Caco-2 (cell line): Measurements from ENCODE around the gene SPACA7. TPM values are rescaled to one million over a fixed set of nuclear protein-coding genes. Genes with fewer than 3 reads are reported as not detected.

Source experiments
- BruUV-seq: library from RNA; stranded (reverse); fragments of 400-500 nt; replicated peaks from 2 replicates; lab custom pipeline; 2021; lab: Mats Ljungman, UMichigan
- CTCF ChIA-PET: fragments of 300-600 bp; sonication (Branson Sonifier 250); formaldehyde crosslinking; loops from one replicate; lab custom pipeline; 2022; ENCODE audit warnings: antibody characterized with exemption; lab: Charles Lee
- POLR2A ChIA-PET: fragments of 300-600 bp; sonication (Branson Sonifier 250); formaldehyde crosslinking; loops from one replicate; lab custom pipeline; 2022; ENCODE audit warnings: antibody characterized with exemption; lab: Charles Lee
- DNase-seq, 2 experiments: peaks; one replicate each; pipeline versions ENCODE4 v3.0.0 to v3.0.0-alpha.2; 2020 to 2022
- H3K27me3 ChIP-seq: replicated peaks from 2 replicates; pipeline ENCODE4 v1.6.0; 2011; ENCODE audit warnings: low read length; ENCODE audit not compliant: control insufficient read depth, insufficient read depth
- H3K36me3 ChIP-seq: 2 replicates; pipeline ENCODE4 v1.5.1; 2011; ENCODE audit warnings: low read length; ENCODE audit not compliant: control insufficient read depth, insufficient read depth
- H3K4me1 ChIP-seq: fragments of 250-450 bp; sonication (Bioruptor Pico); 2 replicates; pipeline ENCODE4 v1.5.1; 2020; ENCODE audit warnings: mild to moderate bottlenecking
- H3K4me3 ChIP-seq: 2 replicates; pipeline ENCODE4 v1.5.1; 2011; ENCODE audit warnings: low read depth, mild to moderate bottlenecking, control low read depth, low read length
- H3K9me3 ChIP-seq: fragments of 250-450 bp; sonication (Bioruptor Pico); 2 replicates; pipeline ENCODE4 v1.5.1; 2020; ENCODE audit warnings: mild to moderate bottlenecking, moderate library complexity
- H3K27ac Mint-ChIP-seq: one replicate; pipeline ENCODE4 v1.8.0; 2022; ENCODE audit warnings: mixed read lengths; ENCODE audit not compliant: unreplicated experiment
- H3K27me3 Mint-ChIP-seq: one replicate; pipeline ENCODE4 v1.8.0; 2022; ENCODE audit warnings: mixed read lengths; ENCODE audit not compliant: insufficient read depth, unreplicated experiment
- H3K36me3 Mint-ChIP-seq: one replicate; pipeline ENCODE4 v1.8.0; 2022; ENCODE audit warnings: mild to moderate bottlenecking, mixed read lengths; ENCODE audit not compliant: insufficient read depth, unreplicated experiment
- H3K4me1 Mint-ChIP-seq: one replicate; pipeline ENCODE4 v1.8.0; 2022; ENCODE audit warnings: low read depth, mixed read lengths; ENCODE audit not compliant: unreplicated experiment
- H3K4me3 Mint-ChIP-seq: one replicate; pipeline ENCODE4 v1.8.0; 2022; ENCODE audit warnings: mild to moderate bottlenecking, moderate library complexity, mixed read lengths; ENCODE audit not compliant: unreplicated experiment
- H3K9me3 Mint-ChIP-seq: one replicate; pipeline ENCODE4 v1.8.0; 2022; ENCODE audit warnings: mixed read lengths; ENCODE audit not compliant: unreplicated experiment
- intact Hi-C: fragments of 100-400 bp; cut with micrococcal nuclease; formaldehyde crosslinking; loops from one replicate; pipeline ENCODE4 v1.10.0; 2022; ENCODE audit not compliant: unreplicated experiment
- total RNA-seq: library from RNA; stranded (reverse); gene quantifications from 2 replicates; pipeline ENCODE4 v1.2.3, GENCODE V29; 2022
- TF ChIP-seq, protein P1 (sequence below), 2 experiments: fragments of 200-600 bp in 1 of 2; IDR thresholded peaks; 1 replicate in 1 of 2; 2 replicates in 1 of 2; pipeline versions ENCODE4 v1.5.1 to v1.8.0; 2011 to 2022; ENCODE audit warnings: antibody characterized with exemption in 1 of 2, control low read depth in 1 of 2, inconsistent platforms in 1 of 2, low read depth in 1 of 2, low read length in 1 of 2, mild to moderate bottlenecking in 1 of 2, moderate library complexity in 1 of 2; ENCODE audit not compliant: insufficient read depth in 1 of 2, severe bottlenecking in 1 of 2, unreplicated experiment in 1 of 2

Gene SPACA7
- total RNA-seq, 1 experiment from 2014 or later: not detected

DNA sequence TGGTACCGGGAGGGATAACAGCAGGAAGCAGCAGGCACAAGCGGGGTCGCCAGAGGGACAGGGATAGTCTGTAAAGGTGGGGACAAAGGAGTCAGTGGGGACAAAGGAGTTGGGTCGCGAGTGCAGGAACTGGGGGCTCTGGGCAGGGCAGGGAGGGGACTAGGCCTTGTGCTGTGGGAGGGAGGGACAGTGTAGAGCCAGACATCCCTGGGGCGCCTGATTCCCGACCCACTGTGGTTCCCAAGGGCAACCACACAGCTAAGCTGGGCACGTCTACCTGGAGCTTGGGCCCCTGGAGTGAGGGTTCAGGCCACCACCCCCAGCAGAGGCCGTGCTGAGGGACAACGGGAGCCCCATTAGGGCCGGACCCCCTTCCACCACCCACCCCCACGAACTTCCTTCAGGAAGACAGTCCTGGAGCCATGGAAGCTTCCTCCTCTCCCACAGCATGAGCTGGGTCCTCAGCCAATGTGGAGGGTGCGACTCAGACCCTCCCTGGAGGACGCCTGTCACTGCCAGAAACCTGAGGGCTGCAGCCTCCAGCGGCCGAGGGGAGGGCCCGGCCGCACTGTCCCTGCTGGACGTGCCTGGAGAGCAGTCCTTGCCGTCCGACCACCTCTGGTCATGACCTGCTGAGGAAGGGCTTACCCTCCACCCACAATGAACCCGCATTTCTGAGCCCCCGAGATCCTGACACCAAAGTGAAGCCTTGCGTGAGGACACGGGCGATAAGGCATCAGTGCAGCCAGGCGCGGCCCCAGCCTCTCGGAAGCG is 77.9 kb downstream of the SPACA7 start:
- Mint-ChIP-seq H3K36me3 (no peaks in the 10 kb centered on the region), H3K27me3 (peaks cover 20% of the 10 kb centered on the region)

GRCh38 chr13:112454648-112455334 is 78.6 kb downstream of the SPACA7 start:
- Histone ChIP-seq H3K36me3 (no peaks in the 10 kb centered on the region), H3K4me1 (no peaks in the 10 kb centered on the region; the same call in 1 of the 2 replicates), H3K27me3 (no peaks in the 10 kb centered on the region; the same call in 1 of the 2 replicates), H3K4me3 (no peak overlapping the region), H3K9me3 (no peaks in the 10 kb centered on the region)
- Mint-ChIP-seq H3K27me3 (peaks cover 23% of the 10 kb centered on the region), H3K36me3 (no peaks in the 10 kb centered on the region), H3K9me3 (peaks cover 7% of the 10 kb centered on the region), H3K4me1 (peaks cover under 1% of the 10 kb centered on the region), H3K4me3 (no peak overlapping the region), H3K27ac (no peak overlapping the region)
- no peak for DNase-seq
- ChIA-PET POLR2A (no interaction called here), CTCF (no interaction called here)
- BruUV-seq: no TSS peak
- TF ChIP-seq, protein P1, sequence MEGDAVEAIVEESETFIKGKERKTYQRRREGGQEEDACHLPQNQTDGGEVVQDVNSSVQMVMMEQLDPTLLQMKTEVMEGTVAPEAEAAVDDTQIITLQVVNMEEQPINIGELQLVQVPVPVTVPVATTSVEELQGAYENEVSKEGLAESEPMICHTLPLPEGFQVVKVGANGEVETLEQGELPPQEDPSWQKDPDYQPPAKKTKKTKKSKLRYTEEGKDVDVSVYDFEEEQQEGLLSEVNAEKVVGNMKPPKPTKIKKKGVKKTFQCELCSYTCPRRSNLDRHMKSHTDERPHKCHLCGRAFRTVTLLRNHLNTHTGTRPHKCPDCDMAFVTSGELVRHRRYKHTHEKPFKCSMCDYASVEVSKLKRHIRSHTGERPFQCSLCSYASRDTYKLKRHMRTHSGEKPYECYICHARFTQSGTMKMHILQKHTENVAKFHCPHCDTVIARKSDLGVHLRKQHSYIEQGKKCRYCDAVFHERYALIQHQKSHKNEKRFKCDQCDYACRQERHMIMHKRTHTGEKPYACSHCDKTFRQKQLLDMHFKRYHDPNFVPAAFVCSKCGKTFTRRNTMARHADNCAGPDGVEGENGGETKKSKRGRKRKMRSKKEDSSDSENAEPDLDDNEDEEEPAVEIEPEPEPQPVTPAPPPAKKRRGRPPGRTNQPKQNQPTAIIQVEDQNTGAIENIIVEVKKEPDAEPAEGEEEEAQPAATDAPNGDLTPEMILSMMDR (IDR thresholded peaks at IDR 0.05; ENCODE audit: insufficient read depth in 1 of 2, low read depth in 1 of 2, low read length in 1 of 2, severe bottlenecking in 1 of 2, unreplicated experiment in 1 of 2): no peak
- intact Hi-C loops: no loop called here

More for the DNA sequence above, 77.9 kb downstream of the SPACA7 start:
- no peaks in the 10 kb centered on the region for H3K9me3 ChIP-seq
- TF ChIP-seq, protein P1 (IDR thresholded peaks at IDR 0.05; ENCODE audit: insufficient read depth in 1 of 2, low read depth in 1 of 2, low read length in 1 of 2, severe bottlenecking in 1 of 2, unreplicated experiment in 1 of 2): no peak
- peaks cover 3% of the 10 kb centered on the region for H3K4me1 ChIP-seq
- ChIA-PET CTCF (no interaction called here), POLR2A (no interaction called here)
- H3K4me3 Mint-ChIP-seq: no peak overlapping the region
- H3K9me3 Mint-ChIP-seq: no peaks in the 10 kb centered on the region
- H3K4me1 Mint-ChIP-seq: peaks cover 8% of the 10 kb centered on the region
- no peak overlapping the region for H3K27ac Mint-ChIP-seq
- H3K4me3 ChIP-seq: no peak overlapping the region
- intact Hi-C loops: no loop called here
- no peak for DNase-seq
- no peaks in the 10 kb centered on the region; the same call in 1 of the 2 replicates for H3K27me3 ChIP-seq
- BruUV-seq: no TSS peak
- H3K36me3 ChIP-seq: no peaks in the 10 kb centered on the region

- Mint-ChIP-seq H3K27ac (no peak overlapping the region), H3K4me3 (no peak overlapping the region), H3K27me3 (peaks cover 23% of the 10 kb centered on the region), H3K4me1 (no peaks in the 10 kb centered on the region), H3K36me3 (no peaks in the 10 kb centered on the region), H3K9me3 (peaks cover 10% of the 10 kb centered on the region)
- no peak for DNase-seq
- ChIA-PET CTCF (no interaction called here), POLR2A (no interaction called here)
- H3K4me1 ChIP-seq: no peaks in the 10 kb centered on the region; the same call in 1 of the 2 replicates
- H3K4me3 ChIP-seq: no peak overlapping the region
- intact Hi-C loops: no loop called here
- H3K9me3 ChIP-seq: no peaks in the 10 kb centered on the region
- no TSS peak for BruUV-seq
- no peaks in the 10 kb centered on the region; the same call in 1 of the 2 replicates for H3K27me3 ChIP-seq
- TF ChIP-seq, protein P1 (IDR thresholded peaks at IDR 0.05; ENCODE audit: insufficient read depth in 1 of 2, low read depth in 1 of 2, low read length in 1 of 2, severe bottlenecking in 1 of 2, unreplicated experiment in 1 of 2): no peak
- no peaks in the 10 kb centered on the region for H3K36me3 ChIP-seq
Measured at GRCh38 chr13:112455476-112456059, 79.4 kb downstream of the SPACA7 start.
